Stimulated activated CD4-positive, alpha-beta T cell treated with anti-CD3 and anti-CD28 coated beads, Interleukin-1b, Interleukin-23, amount 100 ng/mL, for 24 hours (primary cell): ENCODE results near the gene VPS36.
"Not testable (repeated sequence)": the region's sequence is repeated elsewhere in the genome, so short reads cannot be mapped to it uniquely, and the experiment has no call there.

Experiments
- DNase-seq, 4 experiments: peaks; one replicate each; pipeline ENCODE4 v3.0.0-alpha.2; 2020; ENCODE audit warnings: low read depth in 4 of 4, low spot score in 1 of 4

VPS36 gene

GRCh38 chr13:52446265-52446664 lies 4.2 kb downstream of the VPS36 start:
- DNase-seq = no peak

DNA sequence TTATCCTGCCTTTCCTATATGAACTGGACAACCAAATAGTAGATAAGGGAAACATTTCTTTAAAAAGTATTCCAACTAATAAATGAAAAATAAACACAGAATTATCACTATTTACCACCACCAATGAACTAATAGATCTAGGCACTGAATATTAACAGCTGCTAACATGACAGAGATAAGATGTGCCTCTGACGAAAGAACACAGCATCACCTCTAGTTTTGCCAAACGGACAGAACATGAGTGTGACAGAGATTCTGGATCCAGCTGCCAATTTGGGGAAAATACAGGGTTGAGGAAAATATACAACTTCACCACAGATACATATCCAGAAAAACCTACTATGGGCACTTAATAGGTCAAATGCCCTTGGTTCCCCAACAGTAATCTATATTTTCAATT lies 18.0 kb downstream of the VPS36 start:
- no peak for DNase-seq

- DNase-seq = no peak
Measured at GRCh38 chr13:52428295-52428694, 22.1 kb downstream of the VPS36 start.

DNA sequence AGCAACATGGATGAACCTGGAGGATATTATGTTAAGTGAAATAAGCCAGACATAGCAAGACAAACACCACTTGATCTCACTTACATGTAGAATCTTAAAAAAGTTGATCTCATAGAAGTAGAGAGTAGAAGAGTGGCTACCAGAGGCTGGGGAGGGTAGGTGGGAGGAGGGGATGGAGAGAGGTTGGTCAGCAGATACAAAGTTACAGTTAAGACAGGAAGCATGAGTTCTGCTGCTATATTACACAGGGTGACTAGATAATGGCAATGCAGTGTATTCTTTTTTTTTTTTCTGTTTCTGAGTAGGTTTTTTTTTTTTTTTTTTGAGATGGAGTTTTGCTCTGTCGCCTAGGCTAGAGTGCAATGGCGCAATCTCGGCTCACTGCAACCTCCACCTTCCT lies 29.2 kb downstream of the VPS36 start:
- DNase-seq = no peak

DNA sequence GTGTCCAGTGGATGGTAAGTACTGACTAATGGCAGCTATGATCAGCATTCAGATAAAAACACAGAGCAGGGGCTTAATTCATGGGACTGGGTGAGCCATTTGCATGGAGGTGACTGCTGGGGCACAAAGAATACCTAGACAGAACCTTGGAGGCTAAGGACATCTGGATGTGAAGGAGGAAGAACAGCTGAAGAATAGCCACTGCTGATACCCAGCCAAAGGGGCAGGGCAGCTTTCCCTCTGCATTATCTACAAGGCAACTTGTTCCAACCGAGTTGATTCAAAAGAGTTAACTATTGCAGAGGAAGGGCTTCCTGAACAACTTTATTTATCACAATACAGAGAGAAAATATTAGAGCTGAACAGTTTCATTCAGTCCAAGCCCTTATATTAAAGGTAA lies 31.4 kb downstream of the VPS36 start:
- DNase-seq = no peak

DNA sequence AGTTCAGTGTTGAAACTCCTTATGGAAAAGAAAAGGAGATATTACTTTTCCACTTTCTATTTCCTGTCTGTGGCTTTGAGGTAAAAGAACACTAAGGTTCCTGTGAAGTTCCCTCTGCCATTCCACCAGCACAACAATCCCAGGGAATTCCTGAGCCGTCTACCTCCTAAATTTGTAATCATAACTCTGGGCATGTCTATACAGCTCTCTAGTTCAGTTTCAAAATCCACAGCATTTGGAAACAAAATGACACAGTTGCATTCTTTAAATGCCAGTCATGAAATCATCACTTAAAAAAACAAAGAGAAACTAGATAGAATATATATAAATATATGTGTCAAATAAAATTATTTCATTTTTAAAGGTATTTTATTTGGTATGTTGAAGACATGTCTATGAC lies 35.5 kb downstream of the VPS36 start:
- no peak for DNase-seq

- DNase-seq = no peak
Measured at GRCh38 chr13:52414051-52414450, 36.4 kb downstream of the VPS36 start.

DNA sequence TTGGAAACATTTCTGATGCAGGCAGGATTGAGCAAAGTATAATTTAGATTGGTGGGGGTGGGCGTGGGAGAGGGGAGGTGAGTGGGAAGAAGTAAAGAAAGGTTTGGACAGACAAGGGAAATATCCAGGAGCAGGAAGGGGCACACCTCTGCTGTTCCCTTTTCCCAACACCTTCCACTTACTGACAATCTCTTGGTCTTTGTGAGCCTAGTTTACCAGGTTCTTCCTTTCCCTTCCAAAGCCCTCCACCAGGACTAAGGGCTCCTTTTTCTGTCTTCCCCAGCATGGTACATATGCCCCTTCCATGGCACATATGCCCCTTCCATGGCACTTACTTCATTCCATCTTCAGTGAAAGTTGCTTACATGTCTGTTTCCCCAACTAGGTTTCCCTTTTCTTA lies 38.3 kb downstream of the VPS36 start:
- no peak for DNase-seq

- no peak for DNase-seq
Measured at GRCh38 chr13:52411629-52412028, 38.8 kb downstream of the VPS36 start.

GRCh38 chr13:52408071-52408658 lies 42.3 kb downstream of the VPS36 start:
- not testable (repeated sequence) for DNase-seq

DNA sequence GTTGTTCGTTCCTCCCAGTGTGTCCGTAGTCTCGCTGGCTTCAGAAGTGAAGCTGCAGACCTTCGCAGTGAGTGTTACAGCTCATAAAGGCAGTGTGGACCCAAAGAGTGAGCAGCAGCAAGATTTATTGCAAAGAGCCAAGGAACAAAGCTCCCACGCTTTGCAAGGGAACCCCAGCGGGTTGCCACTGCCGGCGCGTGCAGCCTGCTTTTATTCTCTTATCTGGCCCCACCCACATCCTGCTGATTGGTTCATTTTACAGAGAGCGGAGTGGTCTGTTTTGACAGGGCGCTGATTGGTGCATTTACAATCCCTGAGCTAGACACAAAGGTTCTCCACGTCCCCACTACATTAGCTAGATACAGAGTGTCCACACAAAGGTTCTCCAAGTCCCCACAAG lies 43.0 kb downstream of the VPS36 start:
- DNase-seq = not testable (repeated sequence)

DNA sequence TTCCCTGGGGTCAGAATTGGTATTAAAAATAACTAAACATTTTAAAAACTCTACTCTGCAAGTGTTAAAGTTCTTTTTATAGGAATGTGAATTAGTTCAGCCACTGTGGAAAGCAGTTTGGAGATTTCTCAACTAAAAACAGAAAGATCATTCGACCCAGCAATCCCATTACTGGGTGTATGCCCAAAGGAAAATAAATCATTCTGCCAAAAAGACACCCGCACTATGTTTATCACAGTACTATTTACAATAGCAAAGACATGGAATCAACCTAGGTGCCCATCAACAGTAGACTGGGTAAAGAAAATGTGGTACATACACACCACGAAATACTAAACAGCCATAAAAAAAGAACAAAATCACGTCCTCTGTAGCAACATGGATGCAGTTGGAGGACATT lies 43.8 kb downstream of the VPS36 start:
- no peak for DNase-seq

DNA sequence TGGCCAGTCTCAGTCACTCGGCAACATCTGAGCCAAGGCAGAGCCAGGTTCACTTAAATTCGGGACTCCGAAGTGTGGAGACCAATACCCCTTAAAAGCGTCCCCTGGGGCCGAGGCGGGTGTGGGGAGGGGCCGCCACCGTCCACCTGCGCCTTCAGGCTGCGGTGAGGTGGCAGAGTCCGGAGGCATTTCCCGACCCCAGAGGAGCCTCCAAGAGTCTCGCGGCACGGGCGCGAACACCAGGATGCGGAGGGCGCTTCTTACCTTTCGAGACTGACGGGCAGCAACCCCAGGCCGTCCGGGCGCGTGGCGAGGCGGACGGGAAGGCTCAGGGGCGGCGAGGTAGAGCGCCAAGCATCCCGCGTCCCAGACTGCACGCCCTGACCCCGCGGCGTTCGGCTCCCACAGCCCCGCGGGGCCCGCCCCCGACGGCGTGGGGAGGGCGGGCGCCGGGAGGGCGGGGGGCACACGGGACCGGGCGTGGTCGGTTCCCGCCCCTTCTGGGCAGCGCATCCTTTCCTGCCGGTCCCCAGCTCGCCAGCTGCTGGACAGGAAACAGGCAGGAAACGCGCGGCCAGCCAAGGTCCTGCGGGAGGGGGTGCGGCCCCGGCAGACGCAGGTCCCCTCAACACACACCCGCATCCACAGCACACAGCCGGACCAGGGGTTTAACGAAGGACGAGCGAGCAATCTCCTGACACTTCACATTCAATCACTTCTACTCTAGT lies 44.5 kb downstream of the VPS36 start, which contains the start of gene THSD1:
THSD1 (minus strand) TSS at position 406 of the 728 bp plus-strand sequence. CDS start 3,572 bp downstream, outside the sequence.
- DNase-seq = peak in 1 of 4 experiments; percentile 4

DNA sequence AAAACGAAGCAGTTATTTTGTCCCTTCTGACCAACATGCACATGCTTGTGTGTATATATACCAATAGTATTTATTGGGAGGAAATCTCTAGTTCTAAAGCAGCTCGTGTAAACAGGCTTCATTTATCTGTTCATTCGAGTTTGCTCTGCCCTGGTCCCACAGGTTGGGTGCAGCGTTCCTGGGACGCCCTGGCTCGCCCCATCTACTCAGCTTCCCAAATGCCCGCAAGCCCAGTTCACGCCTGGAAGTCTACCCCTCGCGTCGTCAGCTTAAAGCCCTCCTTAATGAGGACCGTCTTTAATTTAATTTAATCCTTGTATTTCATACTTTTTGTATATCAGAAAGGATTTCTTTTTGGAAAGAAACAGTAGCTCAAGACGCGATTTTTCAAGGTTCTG lies 45.1 kb downstream of the VPS36 start:
- DNase-seq = no peak

DNA sequence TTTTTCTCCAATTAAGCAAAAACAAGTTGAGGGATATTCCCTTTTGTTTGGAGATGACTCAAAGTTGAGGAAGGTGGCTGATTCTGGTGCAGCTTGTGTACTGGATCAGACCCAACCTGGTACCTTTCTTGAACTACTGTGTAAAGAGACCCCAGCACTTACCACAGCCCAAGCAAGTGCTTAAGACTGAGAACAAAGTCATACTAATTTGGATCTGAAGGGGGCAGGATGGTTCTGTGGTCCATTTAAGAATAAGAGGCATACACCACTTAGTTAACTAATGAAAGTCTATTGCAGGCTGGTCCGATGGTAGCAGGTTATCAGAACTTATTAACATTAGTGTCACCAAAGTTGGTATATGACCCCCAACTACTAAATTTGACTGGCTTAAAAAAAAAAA lies 50.7 kb downstream of the VPS36 start:
- DNase-seq = no peak

- no peak for DNase-seq
Measured at GRCh38 chr13:52399046-52399445, 51.4 kb downstream of the VPS36 start.

GRCh38 chr13:52395704-52396103 lies 54.7 kb downstream of the VPS36 start:
- no peak for DNase-seq

- DNase-seq = no peak
Measured at GRCh38 chr13:52394586-52394985, 55.8 kb downstream of the VPS36 start.

- no peak for DNase-seq
Measured at GRCh38 chr13:52393572-52394357, 56.7 kb downstream of the VPS36 start.

DNA sequence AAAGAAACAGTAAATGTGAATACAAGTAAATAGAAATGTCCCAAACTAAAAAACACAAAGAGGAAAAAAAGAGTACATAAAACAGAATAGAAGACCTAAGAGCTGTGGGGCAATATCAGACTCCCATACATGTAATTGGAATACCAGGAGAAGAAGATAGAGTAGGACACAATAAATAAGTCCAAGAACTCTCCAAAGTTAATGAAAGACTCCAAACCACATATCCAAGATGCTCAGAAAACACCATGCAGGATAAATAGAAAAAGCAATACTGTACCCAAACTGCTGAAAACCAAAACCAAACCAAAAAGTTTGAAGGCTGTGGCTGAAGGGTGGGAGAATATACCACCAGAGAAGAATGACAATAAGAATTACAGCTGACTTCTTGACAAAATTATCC lies 62.7 kb downstream of the VPS36 start:
- no peak for DNase-seq

- no peak for DNase-seq
Measured at GRCh38 chr13:52385870-52386269, 64.6 kb downstream of the VPS36 start.

- DNase-seq = no peak
Measured at GRCh38 chr13:52383366-52383765, 67.1 kb downstream of the VPS36 start.
